ENCODE results near the gene ATP2B3. TPM values are rescaled to one million over a fixed set of nuclear protein-coding genes. Genes with fewer than 3 reads are reported as not detected.

Gene ATP2B3
- total RNA-seq, 4 donors from 2014 or later, result not detected

GRCh38 chrX:153564047-153564606, 46.7 kb downstream of the ATP2B3 start:
- no peak overlapping the region for H3K4me3 ChIP-seq
- H3K4me1 ChIP-seq, result no peaks in the 10 kb centered on the region
- TF ChIP-seq POLR2A (IDR thresholded peaks at IDR 0.05), result no peak
- TF ChIP-seq EP300 (IDR thresholded peaks at IDR 0.05), result no peak
- TF ChIP-seq, protein P1, sequence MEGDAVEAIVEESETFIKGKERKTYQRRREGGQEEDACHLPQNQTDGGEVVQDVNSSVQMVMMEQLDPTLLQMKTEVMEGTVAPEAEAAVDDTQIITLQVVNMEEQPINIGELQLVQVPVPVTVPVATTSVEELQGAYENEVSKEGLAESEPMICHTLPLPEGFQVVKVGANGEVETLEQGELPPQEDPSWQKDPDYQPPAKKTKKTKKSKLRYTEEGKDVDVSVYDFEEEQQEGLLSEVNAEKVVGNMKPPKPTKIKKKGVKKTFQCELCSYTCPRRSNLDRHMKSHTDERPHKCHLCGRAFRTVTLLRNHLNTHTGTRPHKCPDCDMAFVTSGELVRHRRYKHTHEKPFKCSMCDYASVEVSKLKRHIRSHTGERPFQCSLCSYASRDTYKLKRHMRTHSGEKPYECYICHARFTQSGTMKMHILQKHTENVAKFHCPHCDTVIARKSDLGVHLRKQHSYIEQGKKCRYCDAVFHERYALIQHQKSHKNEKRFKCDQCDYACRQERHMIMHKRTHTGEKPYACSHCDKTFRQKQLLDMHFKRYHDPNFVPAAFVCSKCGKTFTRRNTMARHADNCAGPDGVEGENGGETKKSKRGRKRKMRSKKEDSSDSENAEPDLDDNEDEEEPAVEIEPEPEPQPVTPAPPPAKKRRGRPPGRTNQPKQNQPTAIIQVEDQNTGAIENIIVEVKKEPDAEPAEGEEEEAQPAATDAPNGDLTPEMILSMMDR (IDR thresholded peaks at IDR 0.05), result no peak
- no peak for TF ChIP-seq POLR2AphosphoS5 (IDR thresholded peaks at IDR 0.05)
- 82% methylated on average over 5 of the region's 14 CpGs for WGBS
- no peak for DNase-seq (ENCODE audit: low spot score in 2 of 2)
- no peaks in the 10 kb centered on the region for H3K9me3 ChIP-seq
- no peak overlapping the region for H3K27ac ChIP-seq
- H3K27me3 ChIP-seq, result no peaks in the 10 kb centered on the region
- no peaks in the 10 kb centered on the region for H3K36me3 ChIP-seq

DNA sequence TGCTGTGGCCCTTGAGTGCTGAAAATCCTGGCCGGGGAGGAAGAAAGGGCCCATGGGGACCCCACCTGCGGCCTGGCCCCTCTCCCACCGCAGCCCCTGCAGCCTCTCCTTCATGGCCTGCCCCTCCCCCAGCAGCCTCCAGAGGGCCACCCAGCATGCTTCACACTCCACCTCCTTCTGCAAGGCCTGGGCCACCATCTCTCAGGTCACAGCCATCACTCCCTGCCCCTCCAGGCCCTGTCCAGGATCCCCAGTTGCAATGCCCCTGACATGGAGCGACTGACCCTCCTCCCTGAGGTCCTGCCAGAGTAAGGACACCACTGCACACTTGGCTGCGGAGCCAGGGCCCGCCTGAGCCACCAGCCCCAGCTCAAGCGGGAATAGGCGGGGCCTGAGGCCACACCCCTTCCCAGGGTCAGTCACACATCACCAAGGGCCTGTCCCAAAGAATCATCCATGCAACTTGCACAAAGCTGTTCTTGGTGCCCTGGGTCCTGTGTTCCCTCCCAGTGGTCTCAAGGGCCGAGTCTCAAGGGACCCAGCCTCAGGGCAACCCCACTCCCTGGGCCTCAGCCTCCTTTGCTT, 48.6 kb downstream of the ATP2B3 start:
- DNase-seq (ENCODE audit: low spot score in 2 of 2), result no peak
- WGBS, result 86% methylated on average over 4 of the region's 9 CpGs

GRCh38 chrX:153568451-153569011, 51.1 kb downstream of the ATP2B3 start:
- no peaks in the 10 kb centered on the region for H3K4me1 ChIP-seq
- no peaks in the 10 kb centered on the region for H3K27me3 ChIP-seq
- H3K9me3 ChIP-seq, result no peaks in the 10 kb centered on the region

More for the DNA sequence above, 48.6 kb downstream of the ATP2B3 start:
- Histone ChIP-seq H3K9me3 (no peaks in the 10 kb centered on the region), H3K4me3 (no peak overlapping the region), H3K27ac (no peak overlapping the region), H3K36me3 (no peaks in the 10 kb centered on the region), H3K27me3 (no peaks in the 10 kb centered on the region), H3K4me1 (no peaks in the 10 kb centered on the region)
- TF ChIP-seq EP300 (IDR thresholded peaks at IDR 0.05) (no peak), POLR2AphosphoS5 (IDR thresholded peaks at IDR 0.05) (no peak), POLR2A (IDR thresholded peaks at IDR 0.05) (no peak)
- TF ChIP-seq, protein P1 (IDR thresholded peaks at IDR 0.05), result no peak

GRCh38 chrX:153569475-153569874, 52.0 kb downstream of the ATP2B3 start:
- H3K27ac ChIP-seq, result no peak overlapping the region
- H3K9me3 ChIP-seq, result no peaks in the 10 kb centered on the region
- H3K4me3 ChIP-seq, result no peak overlapping the region
- H3K4me1 ChIP-seq, result no peaks in the 10 kb centered on the region
- DNase-seq (ENCODE audit: low spot score in 2 of 2), result no peak
- TF ChIP-seq, protein P1 (IDR thresholded peaks at IDR 0.05), result no peak
- TF ChIP-seq EP300 (IDR thresholded peaks at IDR 0.05) (no peak), POLR2AphosphoS5 (IDR thresholded peaks at IDR 0.05) (no peak), POLR2A (IDR thresholded peaks at IDR 0.05) (no peak)
- H3K36me3 ChIP-seq, result no peaks in the 10 kb centered on the region
- 86% methylated on average over 13 of the region's 13 CpGs for WGBS
- H3K27me3 ChIP-seq, result no peaks in the 10 kb centered on the region

More at GRCh38 chrX:153568451-153569011, 51.1 kb downstream of the ATP2B3 start:
- DNase-seq (ENCODE audit: low spot score in 2 of 2), result no peak
- WGBS, result 82% methylated on average over 18 of the region's 21 CpGs
- Histone ChIP-seq H3K27ac (no peak overlapping the region), H3K36me3 (no peaks in the 10 kb centered on the region), H3K4me3 (no peak overlapping the region)
- TF ChIP-seq, protein P1 (IDR thresholded peaks at IDR 0.05), result no peak
- TF ChIP-seq POLR2A (IDR thresholded peaks at IDR 0.05) (no peak), POLR2AphosphoS5 (IDR thresholded peaks at IDR 0.05) (no peak), EP300 (IDR thresholded peaks at IDR 0.05) (no peak)

GRCh38 chrX:153571534-153571908, 54.1 kb downstream of the ATP2B3 start:
- TF ChIP-seq EP300 (IDR thresholded peaks at IDR 0.05), result no peak
- no peak for TF ChIP-seq POLR2AphosphoS5 (IDR thresholded peaks at IDR 0.05)
- 71% methylated on average over 5 of the region's 6 CpGs for WGBS

More at GRCh38 chrX:153571534-153571908, 54.1 kb downstream of the ATP2B3 start:
- Histone ChIP-seq H3K9me3 (no peaks in the 10 kb centered on the region), H3K27ac (no peak overlapping the region), H3K36me3 (no peaks in the 10 kb centered on the region), H3K27me3 (no peaks in the 10 kb centered on the region), H3K4me1 (no peaks in the 10 kb centered on the region), H3K4me3 (no peak overlapping the region)
- DNase-seq (ENCODE audit: low spot score in 2 of 2), result no peak

Measured in suprapubic skin (tissue), 4 donors.